ENCODE results near the gene DLGAP4. TPM values are rescaled to one million over a fixed set of nuclear protein-coding genes. Genes with fewer than 3 reads are reported as not detected.

The DLGAP4 gene
- total RNA-seq, 1 experiment from 2014 or later: 80.3 TPM

DNA sequence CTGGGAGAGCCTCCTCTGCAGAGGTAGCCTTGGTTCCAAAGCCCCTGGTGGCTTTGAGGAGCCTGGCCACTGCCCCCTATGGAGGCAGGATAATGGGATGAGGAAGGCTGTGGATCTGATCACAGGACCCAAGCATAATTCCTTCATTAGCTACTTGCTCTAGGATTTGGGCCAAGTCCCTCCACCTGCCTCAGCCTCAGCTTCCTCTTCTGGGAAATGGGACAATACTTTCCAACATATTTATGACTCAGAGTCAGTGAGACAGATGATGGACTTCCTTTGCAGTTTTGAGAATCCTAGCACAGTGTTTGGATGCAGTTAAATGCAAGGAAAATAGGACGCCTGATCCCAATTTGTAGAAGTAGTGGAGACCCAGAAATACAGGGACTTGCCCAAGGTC is 171.3 kb downstream of the DLGAP4 start:
- Mint-ChIP-seq H3K9me3 (ENCODE audit: unreplicated experiment) (no peaks in the 10 kb centered on the region), H3K4me3 (ENCODE audit: unreplicated experiment) (no peak overlapping the region), H3K27me3 (ENCODE audit: insufficient read depth, unreplicated experiment) (no peaks in the 10 kb centered on the region), H3K36me3 (ENCODE audit: insufficient read depth, unreplicated experiment) (peaks cover 9% of the 10 kb centered on the region), H3K4me1 (ENCODE audit: insufficient read depth, unreplicated experiment) (peaks cover 32% of the 10 kb centered on the region), H3K27ac (ENCODE audit: low read depth, unreplicated experiment) (no peak overlapping the region)
- DNase-seq (ENCODE audit: unreplicated experiment): no peak
- BruUV-seq (replicated peaks): no TSS peak
- TF ChIP-seq, protein P1, sequence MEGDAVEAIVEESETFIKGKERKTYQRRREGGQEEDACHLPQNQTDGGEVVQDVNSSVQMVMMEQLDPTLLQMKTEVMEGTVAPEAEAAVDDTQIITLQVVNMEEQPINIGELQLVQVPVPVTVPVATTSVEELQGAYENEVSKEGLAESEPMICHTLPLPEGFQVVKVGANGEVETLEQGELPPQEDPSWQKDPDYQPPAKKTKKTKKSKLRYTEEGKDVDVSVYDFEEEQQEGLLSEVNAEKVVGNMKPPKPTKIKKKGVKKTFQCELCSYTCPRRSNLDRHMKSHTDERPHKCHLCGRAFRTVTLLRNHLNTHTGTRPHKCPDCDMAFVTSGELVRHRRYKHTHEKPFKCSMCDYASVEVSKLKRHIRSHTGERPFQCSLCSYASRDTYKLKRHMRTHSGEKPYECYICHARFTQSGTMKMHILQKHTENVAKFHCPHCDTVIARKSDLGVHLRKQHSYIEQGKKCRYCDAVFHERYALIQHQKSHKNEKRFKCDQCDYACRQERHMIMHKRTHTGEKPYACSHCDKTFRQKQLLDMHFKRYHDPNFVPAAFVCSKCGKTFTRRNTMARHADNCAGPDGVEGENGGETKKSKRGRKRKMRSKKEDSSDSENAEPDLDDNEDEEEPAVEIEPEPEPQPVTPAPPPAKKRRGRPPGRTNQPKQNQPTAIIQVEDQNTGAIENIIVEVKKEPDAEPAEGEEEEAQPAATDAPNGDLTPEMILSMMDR (IDR thresholded peaks at IDR 0.05; ENCODE audit: unreplicated experiment): no peak
- ChIA-PET CTCF (interaction anchor here (0.6 to 1.4 kb wide), 3 partner anchors 15 to 68 kb away, joined by 4 to 7 read pairs (median 4); no protein-coding TSS in a partner anchor), POLR2A (interaction anchor here (1.1 to 2.4 kb wide), 2 partner anchors 9 to 12 kb away, joined by 3 to 6 read pairs; no protein-coding TSS in a partner anchor)
- intact Hi-C loops (cut with micrococcal nuclease): no loop called here

DNA sequence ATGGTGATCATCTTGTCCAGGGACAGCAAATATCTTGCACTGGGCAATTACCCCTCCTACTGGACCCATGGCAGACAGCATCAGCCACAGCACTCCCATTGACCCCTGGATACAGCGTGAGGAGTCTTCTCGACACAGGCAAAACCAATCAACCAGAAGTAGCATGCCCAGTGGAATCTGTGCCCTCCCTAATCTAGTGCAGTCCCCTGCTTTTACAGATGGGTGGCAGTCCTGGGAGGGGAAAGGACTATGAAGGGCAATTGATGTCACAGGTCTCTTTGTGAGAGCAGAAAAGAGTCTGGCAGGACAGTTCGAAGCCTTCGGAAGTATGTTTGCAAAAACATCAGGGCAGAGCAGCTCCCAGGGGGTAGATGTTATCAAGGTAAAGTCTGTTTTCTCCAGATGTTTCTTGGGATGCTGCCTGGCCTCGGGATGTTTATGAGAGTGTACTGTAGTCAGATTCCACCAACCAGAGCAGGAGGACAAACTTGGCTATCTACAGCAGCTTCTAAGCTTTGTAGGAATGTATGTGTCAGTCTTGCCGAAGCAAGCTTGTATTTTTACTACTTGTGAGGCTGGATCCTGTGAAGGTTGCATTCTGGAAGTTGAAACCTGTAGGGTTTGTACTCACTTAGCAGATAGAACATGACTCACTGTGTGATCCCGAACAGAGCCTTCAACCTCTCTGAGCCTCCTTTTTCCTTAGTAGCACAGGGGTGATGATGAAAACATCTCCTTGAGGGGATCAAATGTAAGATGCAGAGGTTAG is 172.2 kb downstream of the DLGAP4 start:
- no peaks in the 10 kb centered on the region for H3K27me3 Mint-ChIP-seq (ENCODE audit: insufficient read depth, unreplicated experiment)
- TF ChIP-seq, protein P1 (IDR thresholded peaks at IDR 0.05; ENCODE audit: unreplicated experiment): no peak
- no peak for DNase-seq (ENCODE audit: unreplicated experiment)
- H3K4me3 Mint-ChIP-seq (ENCODE audit: unreplicated experiment): no peak overlapping the region
- no TSS peak for BruUV-seq (replicated peaks)
- no peak overlapping the region for H3K27ac Mint-ChIP-seq (ENCODE audit: low read depth, unreplicated experiment)
- H3K36me3 Mint-ChIP-seq (ENCODE audit: insufficient read depth, unreplicated experiment): peaks cover 15% of the 10 kb centered on the region
- no peaks in the 10 kb centered on the region for H3K9me3 Mint-ChIP-seq (ENCODE audit: unreplicated experiment)
- ChIA-PET POLR2A (interaction anchor here (2.4 kb wide), 1 partner anchor 13 kb away, joined by 6 read pairs; no protein-coding TSS in a partner anchor), CTCF (interaction anchor here (0.6 to 1.4 kb wide), 4 partner anchors 39 to 456 kb away, joined by 3 to 7 read pairs (median 4); no protein-coding TSS in a partner anchor)
- H3K4me1 Mint-ChIP-seq (ENCODE audit: insufficient read depth, unreplicated experiment): peaks cover 33% of the 10 kb centered on the region
- intact Hi-C loops (cut with micrococcal nuclease): no loop called here

DNA sequence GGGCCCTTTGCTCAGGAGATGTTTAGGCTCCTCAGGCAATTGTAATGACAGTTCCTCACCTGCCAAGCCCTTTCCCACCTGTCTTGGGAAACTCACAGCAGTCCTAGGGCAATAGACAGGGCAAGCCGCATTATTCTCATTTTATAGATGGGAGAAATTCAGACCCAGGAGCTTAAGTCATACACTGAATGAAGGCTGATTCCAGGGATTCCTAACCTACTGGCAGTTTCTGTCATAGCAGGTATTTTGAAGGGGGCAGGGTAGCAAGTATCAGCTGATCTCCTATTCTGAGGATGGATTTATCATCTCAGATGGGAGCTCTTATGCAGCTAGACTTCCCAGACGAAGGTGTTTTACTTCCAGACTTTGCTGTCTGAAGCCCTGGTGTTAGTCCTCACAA is 173.8 kb downstream of the DLGAP4 start:
- Mint-ChIP-seq H3K4me1 (ENCODE audit: insufficient read depth, unreplicated experiment) (peaks cover 29% of the 10 kb centered on the region), H3K27ac (ENCODE audit: low read depth, unreplicated experiment) (no peak overlapping the region), H3K36me3 (ENCODE audit: insufficient read depth, unreplicated experiment) (peaks cover 15% of the 10 kb centered on the region), H3K9me3 (ENCODE audit: unreplicated experiment) (no peaks in the 10 kb centered on the region), H3K27me3 (ENCODE audit: insufficient read depth, unreplicated experiment) (no peaks in the 10 kb centered on the region), H3K4me3 (ENCODE audit: unreplicated experiment) (no peak overlapping the region)
- BruUV-seq (replicated peaks): no TSS peak
- TF ChIP-seq, protein P1 (IDR thresholded peaks at IDR 0.05; ENCODE audit: unreplicated experiment): no peak
- no peak for DNase-seq (ENCODE audit: unreplicated experiment)
- intact Hi-C loops (cut with micrococcal nuclease): no loop called here
- CTCF ChIA-PET: interaction anchor here (0.6 to 1.0 kb wide), 4 partner anchors 14 to 841 kb away, joined by 3 to 4 read pairs (median 4); no protein-coding TSS in a partner anchor
- POLR2A ChIA-PET: interaction anchor here (0.6 to 2.3 kb wide), 2 partner anchors 16 to 87 kb away, joined by 3 to 7 read pairs; no protein-coding TSS in a partner anchor

DNA sequence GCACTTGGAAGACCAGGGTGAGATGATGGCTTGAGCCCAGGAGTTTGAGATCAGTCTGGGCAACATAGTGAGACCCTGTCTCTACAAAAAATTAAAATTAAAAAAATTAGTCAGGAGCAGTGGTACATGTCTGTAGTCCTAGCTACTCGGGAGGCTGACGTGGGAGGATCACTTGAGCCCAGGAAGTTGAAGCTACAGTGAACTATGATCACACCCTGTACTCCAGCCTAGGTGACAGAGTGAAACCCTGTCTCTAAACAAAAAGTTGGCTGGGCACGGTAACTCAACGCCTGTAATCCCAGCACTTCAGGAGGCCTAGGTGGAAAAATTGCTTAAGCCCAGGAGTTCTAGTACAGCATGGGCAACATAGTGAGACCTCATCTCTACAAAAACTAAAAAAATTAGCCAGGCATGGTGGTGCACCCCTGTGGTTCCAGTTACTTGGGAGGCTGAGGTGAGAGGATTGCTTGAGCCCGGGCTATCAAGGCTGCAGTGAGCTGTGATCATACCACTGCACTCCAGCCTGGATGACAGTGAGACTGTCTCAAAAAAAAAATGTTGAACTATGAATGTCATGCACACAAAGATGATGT is 174.4 kb downstream of the DLGAP4 start:
- no peak for DNase-seq (ENCODE audit: unreplicated experiment)
- Mint-ChIP-seq H3K4me3 (ENCODE audit: unreplicated experiment) (no peak overlapping the region), H3K9me3 (ENCODE audit: unreplicated experiment) (no peaks in the 10 kb centered on the region), H3K4me1 (ENCODE audit: insufficient read depth, unreplicated experiment) (peaks cover 27% of the 10 kb centered on the region), H3K27me3 (ENCODE audit: insufficient read depth, unreplicated experiment) (no peaks in the 10 kb centered on the region), H3K36me3 (ENCODE audit: insufficient read depth, unreplicated experiment) (peaks cover 15% of the 10 kb centered on the region), H3K27ac (ENCODE audit: low read depth, unreplicated experiment) (peak overlapping the region; percentile 6)
- POLR2A ChIA-PET: interaction anchor here (0.7 to 2.3 kb wide), 2 partner anchors 17 to 38 kb away, joined by 3 to 7 read pairs; no protein-coding TSS in a partner anchor
- intact Hi-C loops (cut with micrococcal nuclease): no loop called here
- CTCF ChIA-PET: interaction anchor here (0.7 to 1.0 kb wide), 3 partner anchors 15 to 842 kb away, joined by 3 to 4 read pairs (median 3); no protein-coding TSS in a partner anchor
- BruUV-seq (replicated peaks): no TSS peak
- TF ChIP-seq, protein P1 (IDR thresholded peaks at IDR 0.05; ENCODE audit: unreplicated experiment): no peak
